ENCODE results near the gene TBC1D3H. TPM values are rescaled to one million over a fixed set of nuclear protein-coding genes. Genes with fewer than 3 reads are reported as not detected.
A peak's percentile ranks its signal among the peaks of the same experiment; 100 is the strongest.
"Not testable (repeated sequence)": the region's sequence is repeated elsewhere in the genome, so short reads cannot be mapped to it uniquely, and the experiment has no call there.

TBC1D3H gene
- total RNA-seq (1 to 10 TPM in 1 of 2 donors, not detected in 1; 6.8 TPM), polyA plus RNA-seq (ENCODE audit: insufficient read depth, low read depth, low replicate concordance) (not detected)
- long read RNA-seq, donor 1 = 0 reads
- long read RNA-seq, donor 2 = 0 reads

DNA sequence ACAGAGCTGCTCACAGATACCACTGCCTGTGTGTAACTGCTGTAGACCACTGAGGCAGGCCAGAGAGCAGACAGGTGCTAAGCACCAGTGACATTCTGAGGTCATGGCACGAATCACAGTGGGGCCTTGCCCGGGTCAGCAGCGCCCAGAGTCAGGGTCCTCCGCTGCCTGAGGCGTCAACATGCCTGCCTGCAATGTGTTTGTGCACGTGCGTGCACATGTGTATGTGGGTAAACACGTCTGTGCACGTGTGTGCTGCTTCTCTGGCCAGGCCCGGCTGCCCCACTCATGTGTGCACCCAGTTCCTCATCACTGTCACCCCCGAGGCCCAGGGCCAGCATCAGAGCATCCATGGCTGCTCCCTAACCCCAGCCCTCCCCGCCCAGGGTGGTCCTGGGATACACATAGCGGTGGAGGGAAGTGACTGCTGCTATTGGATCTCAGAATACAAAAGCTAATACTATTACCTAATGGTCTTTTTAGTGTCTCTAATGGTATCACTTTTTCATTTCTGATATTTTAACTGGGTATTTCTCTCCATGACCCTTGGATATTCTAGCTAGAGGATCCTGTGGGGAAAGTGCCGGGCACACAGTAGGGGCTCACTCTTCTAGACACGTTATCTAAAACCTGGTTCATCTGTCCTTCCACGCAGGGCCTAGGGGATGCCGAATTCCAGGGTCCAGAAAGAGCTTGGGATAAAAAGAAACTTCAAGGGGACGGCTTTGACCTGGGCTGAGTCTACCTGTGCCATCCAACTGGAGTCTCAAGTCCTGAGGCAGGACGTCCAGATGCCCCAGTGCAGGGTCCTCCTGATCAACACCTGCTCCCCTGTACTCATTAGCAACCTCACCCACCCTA, at the start of gene TBC1D3H:
Gene TBC1D3H (minus strand): TSS at position 51 of the 861 bp plus-strand sequence. CDS start 1,540 bp downstream, outside the sequence.
- intact Hi-C loops (cut with DNase I; ENCODE audit: low total_unique reads); H3K4me3 ChIP-seq; H3K4me1 ChIP-seq; H3K9me3 ChIP-seq; H3K36me3 ChIP-seq (ENCODE audit: low read depth, missing control alignments); H3K27ac ChIP-seq; H3K27me3 ChIP-seq: not testable (repeated sequence)
- DNase-seq = peak; percentile 12
- WGBS, 2 donors = 75 to 79% methylated on average over 7 to 12 of the region's 19 CpGs

- intact Hi-C loops (cut with DNase I; ENCODE audit: low total_unique reads); H3K27me3 ChIP-seq; H3K4me1 ChIP-seq; H3K27ac ChIP-seq; H3K4me3 ChIP-seq; H3K36me3 ChIP-seq (ENCODE audit: low read depth, missing control alignments); H3K9me3 ChIP-seq; DNase-seq: not testable (repeated sequence)
- WGBS, 2 donors = 90% methylated on average over 4 of the region's 13 CpGs; no CpG with 5 or more reads in 1 of the 2 donors
Observed at GRCh38 chr17:36428891-36429290, 40.7 kb upstream of the TBC1D3H start.

DNA sequence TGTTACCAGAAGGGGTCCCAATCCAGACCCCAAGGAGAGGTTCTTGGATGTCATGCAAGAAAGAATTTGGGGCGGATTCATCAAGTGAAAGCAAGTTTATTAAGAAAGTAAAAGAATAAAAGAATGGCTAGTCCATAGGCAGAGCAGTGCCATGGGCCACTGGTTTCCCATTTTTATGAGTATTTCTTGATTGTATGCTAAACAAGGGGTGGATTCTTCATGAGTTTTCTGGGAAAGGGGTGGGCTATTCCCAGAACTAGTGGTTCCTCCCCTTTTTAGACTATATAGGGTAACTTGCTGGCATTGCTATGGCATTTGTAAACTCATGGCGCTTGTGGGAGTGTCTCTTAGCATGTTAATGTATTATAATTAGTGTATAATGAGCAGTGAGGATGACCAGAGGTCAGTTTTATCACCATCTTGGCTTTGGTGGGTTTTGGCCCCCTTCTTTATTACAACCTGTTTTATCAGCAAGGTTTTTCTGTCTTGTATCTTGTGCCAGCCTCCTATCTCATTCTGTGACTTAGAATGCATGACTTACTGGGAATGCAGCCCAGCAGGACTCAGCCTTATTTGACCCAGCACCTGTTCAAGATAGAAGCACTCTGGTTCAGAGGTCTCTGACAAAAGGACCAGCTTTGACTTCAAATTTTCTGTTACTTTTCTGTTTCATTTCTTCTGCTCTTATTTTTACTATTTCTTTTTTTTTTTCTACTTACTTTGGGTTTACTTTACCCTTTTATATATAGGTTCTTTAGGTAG, 27.1 kb upstream of the TBC1D3H start:
- H3K36me3 ChIP-seq (ENCODE audit: low read depth, missing control alignments); H3K9me3 ChIP-seq; H3K4me1 ChIP-seq; H3K27me3 ChIP-seq; intact Hi-C loops (cut with DNase I; ENCODE audit: low total_unique reads); DNase-seq; H3K4me3 ChIP-seq; H3K27ac ChIP-seq: not testable (repeated sequence)
- 89% methylated on average over 2 of the region's 2 CpGs; no CpG with 5 or more reads in 1 of the 2 donors for WGBS, 2 donors

DNA sequence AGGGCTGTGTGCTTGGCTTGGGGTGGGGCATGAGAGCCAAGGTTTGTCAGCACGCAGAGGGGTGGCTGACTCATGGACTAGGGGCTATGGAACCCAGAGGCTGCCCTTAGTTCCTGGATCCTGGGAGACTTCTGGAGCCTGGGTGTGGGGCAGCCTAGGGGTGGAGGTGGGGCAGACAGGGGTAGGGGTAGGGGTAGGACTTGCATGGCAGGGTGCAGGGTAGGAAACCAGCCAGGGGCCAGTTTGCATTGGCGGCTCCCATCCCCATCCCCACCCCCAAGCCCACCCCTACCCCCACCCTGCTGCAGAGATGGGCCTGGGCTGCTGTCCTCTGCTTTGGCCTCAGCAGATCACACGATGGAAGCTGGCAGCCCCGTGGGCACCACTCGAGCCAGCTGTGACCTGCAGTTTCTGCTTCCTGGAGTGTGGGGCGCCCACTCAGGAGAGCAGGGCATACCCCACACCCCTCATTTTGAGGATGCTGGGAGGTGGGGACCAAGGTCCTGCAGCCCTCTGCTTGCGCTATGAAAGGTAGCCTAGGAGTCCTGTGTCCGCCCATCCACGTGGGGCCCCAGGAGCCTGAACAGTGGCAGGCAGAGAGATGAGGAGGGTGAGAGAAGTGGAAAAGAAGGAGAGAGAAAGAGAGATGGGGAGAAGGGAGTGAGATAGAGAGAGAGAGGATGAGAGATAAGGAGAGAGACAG, 2.9 kb upstream of the TBC1D3H start:
- H3K36me3 ChIP-seq (ENCODE audit: low read depth, missing control alignments); H3K4me1 ChIP-seq; intact Hi-C loops (cut with DNase I; ENCODE audit: low total_unique reads); H3K4me3 ChIP-seq; H3K9me3 ChIP-seq; DNase-seq; H3K27ac ChIP-seq; H3K27me3 ChIP-seq: not testable (repeated sequence)
- WGBS, 2 donors = 75% methylated on average over 2 of the region's 9 CpGs; no CpG with 5 or more reads in 1 of the 2 donors

GRCh38 chr17:36375938-36376337, 12.3 kb downstream of the TBC1D3H start:
- H3K27me3 ChIP-seq; intact Hi-C loops (cut with DNase I; ENCODE audit: low total_unique reads); H3K9me3 ChIP-seq; H3K4me1 ChIP-seq; H3K4me3 ChIP-seq; H3K36me3 ChIP-seq (ENCODE audit: low read depth, missing control alignments); DNase-seq; H3K27ac ChIP-seq: not testable (repeated sequence)
- WGBS, 2 donors = 60% methylated on average over 1 of the region's 7 CpGs; no CpG with 5 or more reads in 1 of the 2 donors

- H3K27me3 ChIP-seq; H3K9me3 ChIP-seq; H3K4me1 ChIP-seq; H3K4me3 ChIP-seq; H3K36me3 ChIP-seq (ENCODE audit: low read depth, missing control alignments); intact Hi-C loops (cut with DNase I; ENCODE audit: low total_unique reads); H3K27ac ChIP-seq; DNase-seq: not testable (repeated sequence)
- WGBS, 2 donors = 93 to 97% methylated on average over 3 to 4 of the region's 6 CpGs
Observed at GRCh38 chr17:36362496-36362895, 25.7 kb downstream of the TBC1D3H start.

Small RNA genes within 50 kb of the gene (small RNA-seq; reads per million reads assigned to genes)
- gene RNU6-1192P = 0 reads per million in 2 donors

Other genes with a start within 250 kb of the TBC1D3H start
- gene TBC1D3B, start 211.8 kb downstream of the TBC1D3H start, total RNA-seq = 10 to 100 TPM; 10.8 to 23.0 TPM
- 21.0 TPM for gene TBC1D3B, start 211.8 kb downstream of the TBC1D3H start, polyA plus RNA-seq (ENCODE audit: insufficient read depth, low read depth, low replicate concordance)
- gene CCL3L1, start 191.7 kb downstream of the TBC1D3H start, total RNA-seq = not detected
- 4.7 TPM for gene CCL3L1, start 191.7 kb downstream of the TBC1D3H start, polyA plus RNA-seq (ENCODE audit: insufficient read depth, low read depth, low replicate concordance)
- gene CCL4L2, start 177.4 kb downstream of the TBC1D3H start, total RNA-seq = under 1 TPM in 1 of 2 donors, not detected in 1; 0.74 TPM
- gene CCL4L2, start 177.4 kb downstream of the TBC1D3H start, polyA plus RNA-seq (ENCODE audit: insufficient read depth, low read depth, low replicate concordance) = 3.6 TPM
- gene TBC1D3I, start 123.9 kb downstream of the TBC1D3H start, total RNA-seq = 1 to 10 TPM; 2.2 to 2.8 TPM
- 13.1 TPM for gene TBC1D3I, start 123.9 kb downstream of the TBC1D3H start, polyA plus RNA-seq (ENCODE audit: insufficient read depth, low read depth, low replicate concordance)
- 10 to 100 TPM in 1 of 2 donors, 1 to 10 TPM in 1; 6.3 to 14.6 TPM for gene TBC1D3G, start 64.6 kb downstream of the TBC1D3H start, total RNA-seq
- 34.2 TPM for gene TBC1D3G, start 64.6 kb downstream of the TBC1D3H start, polyA plus RNA-seq (ENCODE audit: insufficient read depth, low read depth, low replicate concordance)
- 10 to 100 TPM; 45.8 to 46.0 TPM for gene ZNHIT3, start 98.2 kb upstream of the TBC1D3H start, total RNA-seq
- 123 TPM for gene ZNHIT3, start 98.2 kb upstream of the TBC1D3H start, polyA plus RNA-seq (ENCODE audit: insufficient read depth, low read depth, low replicate concordance)
- gene MYO19, start 146.4 kb upstream of the TBC1D3H start, total RNA-seq = 100 to 1,000 TPM; 128 to 163 TPM
- gene MYO19, start 146.4 kb upstream of the TBC1D3H start, polyA plus RNA-seq (ENCODE audit: insufficient read depth, low read depth, low replicate concordance) = 52.2 TPM
- 1 to 10 TPM; 5.5 to 7.6 TPM for gene PIGW, start 146.6 kb upstream of the TBC1D3H start, total RNA-seq
- 8.5 TPM for gene PIGW, start 146.6 kb upstream of the TBC1D3H start, polyA plus RNA-seq (ENCODE audit: insufficient read depth, low read depth, low replicate concordance)
- gene GGNBP2, start 156.5 kb upstream of the TBC1D3H start, total RNA-seq = 100 to 1,000 TPM; 104 to 118 TPM
- 144 TPM for gene GGNBP2, start 156.5 kb upstream of the TBC1D3H start, polyA plus RNA-seq (ENCODE audit: insufficient read depth, low read depth, low replicate concordance)
- gene DHRS11, start 203.4 kb upstream of the TBC1D3H start, total RNA-seq = 10 to 100 TPM; 13.9 to 17.6 TPM
- 38.3 TPM for gene DHRS11, start 203.4 kb upstream of the TBC1D3H start, polyA plus RNA-seq (ENCODE audit: insufficient read depth, low read depth, low replicate concordance)
- gene MRM1, start 213.1 kb upstream of the TBC1D3H start, total RNA-seq = 1 to 10 TPM; 7.6 to 8.1 TPM
- 4.4 TPM for gene MRM1, start 213.1 kb upstream of the TBC1D3H start, polyA plus RNA-seq (ENCODE audit: insufficient read depth, low read depth, low replicate concordance)